Esophagus squamous epithelium (tissue), 4 donors: ENCODE results near the gene GPBP1L1.

Source experiments
- POLR2A ChIP-seq, 4 donors: fragments of 450-650 bp; IDR thresholded peaks; one replicate each; pipeline ENCODE4 v1.6.1; 2017; ENCODE audit warnings: antibody characterized with exemption in 4 of 4, mild to moderate bottlenecking in 4 of 4, moderate library complexity in 3 of 4
- TF ChIP-seq, protein P1 (sequence below), 6 experiments: fragments of 450-650 bp in 4 of 6; fragments of 200-600 bp in 2 of 6; sonication (generic) in 2 of 6; IDR thresholded peaks; one replicate each; pipeline ENCODE4 v1.5.1; 2016 to 2019; ENCODE audit warnings: antibody characterized with exemption in 6 of 6, mild to moderate bottlenecking in 4 of 6, moderate library complexity in 4 of 6

DNA sequence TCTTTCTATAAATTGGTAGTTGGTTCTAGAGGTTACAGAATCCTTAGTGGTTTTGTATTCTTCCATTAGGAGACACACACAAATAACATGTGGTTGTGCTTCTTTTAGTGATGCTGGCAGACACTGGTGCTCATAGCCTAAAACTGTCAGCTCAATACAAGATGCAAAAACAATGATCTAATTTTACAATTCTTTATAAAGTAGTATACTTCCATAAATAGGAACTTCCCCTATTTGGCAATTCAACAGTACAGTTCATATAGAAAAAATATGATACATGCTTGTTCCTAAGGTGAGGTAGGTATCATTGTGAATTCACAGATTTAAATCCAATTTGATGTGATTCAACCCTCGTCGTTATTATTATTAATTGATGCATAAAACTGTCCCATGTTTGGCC lies 41.7 kb downstream of the GPBP1L1 start:
- TF ChIP-seq, protein P1, sequence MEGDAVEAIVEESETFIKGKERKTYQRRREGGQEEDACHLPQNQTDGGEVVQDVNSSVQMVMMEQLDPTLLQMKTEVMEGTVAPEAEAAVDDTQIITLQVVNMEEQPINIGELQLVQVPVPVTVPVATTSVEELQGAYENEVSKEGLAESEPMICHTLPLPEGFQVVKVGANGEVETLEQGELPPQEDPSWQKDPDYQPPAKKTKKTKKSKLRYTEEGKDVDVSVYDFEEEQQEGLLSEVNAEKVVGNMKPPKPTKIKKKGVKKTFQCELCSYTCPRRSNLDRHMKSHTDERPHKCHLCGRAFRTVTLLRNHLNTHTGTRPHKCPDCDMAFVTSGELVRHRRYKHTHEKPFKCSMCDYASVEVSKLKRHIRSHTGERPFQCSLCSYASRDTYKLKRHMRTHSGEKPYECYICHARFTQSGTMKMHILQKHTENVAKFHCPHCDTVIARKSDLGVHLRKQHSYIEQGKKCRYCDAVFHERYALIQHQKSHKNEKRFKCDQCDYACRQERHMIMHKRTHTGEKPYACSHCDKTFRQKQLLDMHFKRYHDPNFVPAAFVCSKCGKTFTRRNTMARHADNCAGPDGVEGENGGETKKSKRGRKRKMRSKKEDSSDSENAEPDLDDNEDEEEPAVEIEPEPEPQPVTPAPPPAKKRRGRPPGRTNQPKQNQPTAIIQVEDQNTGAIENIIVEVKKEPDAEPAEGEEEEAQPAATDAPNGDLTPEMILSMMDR (IDR thresholded peaks at IDR 0.05): no peak
- TF ChIP-seq POLR2A (IDR thresholded peaks at IDR 0.05): no peak
